ENCODE data around the gene TCFL5.

GRCh38 chr20:62831361-62831788 is 30.2 kb downstream of the TCFL5 start:
- TF ChIP-seq ATF2 (tag by site-specific recombination; IDR thresholded peaks at IDR 0.05; ENCODE audit: low read depth), result no peak
- TF ChIP-seq ZNF274 (IDR thresholded peaks at IDR 0.05; ENCODE audit: low read length), result no peak
- TF ChIP-seq ZNF274 (tag by site-specific recombination; IDR thresholded peaks at IDR 0.05; ENCODE audit: borderline replicate concordance), result no peak
- no peak for TF ChIP-seq CTCF (tag by site-specific recombination; IDR thresholded peaks at IDR 0.05)
- TF ChIP-seq KLF9 (tag by site-specific recombination; IDR thresholded peaks at IDR 0.05; ENCODE audit: low read depth), result no peak
- TF ChIP-seq SALL2 (tag by site-specific recombination; IDR thresholded peaks at IDR 0.05; ENCODE audit: borderline replicate concordance), result no peak
